K562 (cell line): ENCODE measurements around the gene IGFBP4. TPM values are rescaled to one million over a fixed set of nuclear protein-coding genes. Genes with fewer than 3 reads are reported as not detected.

ENCODE experiments used
- GATAD2A ChIP-seq: fragments of 450-650 bp; IDR thresholded peaks from 2 replicates; pipeline ENCODE4 v1.6.1; 2017
- ZNF785 ChIP-seq: fragments of 250-450 bp; sonication (Bioruptor Pico); IDR thresholded peaks from 2 replicates; pipeline ENCODE4 v1.4.0; 2020; ENCODE audit warnings: mild to moderate bottlenecking
- polyA plus RNA-seq, 8 experiments: library from polyadenylated mRNA; depleted of rRNA in 4 of 8; stranded (reverse) in 5 of 8; unstranded in 3 of 8; fragments of >200 nt; fragmentation: Nextera tagmentation in 2 of 8; fragmentation: Illumina TruSeq in 1 of 8; extraction: Ambion mirVana in 2 of 8; extraction: Trizol in 1 of 8; gene quantifications; 2 replicates each; pipeline versions ENCODE4 v1.2.1 to v1.2.3, GENCODE V29; 2011 to 2014; ENCODE audit warnings: inconsistent platforms in 1 of 8, missing spikeins in 1 of 8
- total RNA-seq, 7 experiments: library from RNA; depleted of rRNA in 6 of 7; stranded (reverse); fragments of >200 nt in 6 of 7; fragmentation: Illumina TruSeq in 2 of 7; extraction: Trizol in 2 of 7; gene quantifications; 2 replicates each; pipeline versions ENCODE4 v1.2.1 to v1.2.3, GENCODE V29; 2011 to 2021; ENCODE audit warnings: low replicate concordance in 1 of 7
- TF ChIP-seq, protein P1 (sequence below): fragments of 200-600 bp; sonication (generic); IDR thresholded peaks from one replicate; pipeline ENCODE4 v1.6.1; 2012; ENCODE audit warnings: mild to moderate bottlenecking, low read depth, low read length, inconsistent platforms

The IGFBP4 gene
- total and polyA plus RNA-seq, 9 of the 15 experiments (the other 6 are each of a cell fraction or from before 2014, with no cell fraction given), result 8.8 to 99.8 (median 18.6) TPM

DNA sequence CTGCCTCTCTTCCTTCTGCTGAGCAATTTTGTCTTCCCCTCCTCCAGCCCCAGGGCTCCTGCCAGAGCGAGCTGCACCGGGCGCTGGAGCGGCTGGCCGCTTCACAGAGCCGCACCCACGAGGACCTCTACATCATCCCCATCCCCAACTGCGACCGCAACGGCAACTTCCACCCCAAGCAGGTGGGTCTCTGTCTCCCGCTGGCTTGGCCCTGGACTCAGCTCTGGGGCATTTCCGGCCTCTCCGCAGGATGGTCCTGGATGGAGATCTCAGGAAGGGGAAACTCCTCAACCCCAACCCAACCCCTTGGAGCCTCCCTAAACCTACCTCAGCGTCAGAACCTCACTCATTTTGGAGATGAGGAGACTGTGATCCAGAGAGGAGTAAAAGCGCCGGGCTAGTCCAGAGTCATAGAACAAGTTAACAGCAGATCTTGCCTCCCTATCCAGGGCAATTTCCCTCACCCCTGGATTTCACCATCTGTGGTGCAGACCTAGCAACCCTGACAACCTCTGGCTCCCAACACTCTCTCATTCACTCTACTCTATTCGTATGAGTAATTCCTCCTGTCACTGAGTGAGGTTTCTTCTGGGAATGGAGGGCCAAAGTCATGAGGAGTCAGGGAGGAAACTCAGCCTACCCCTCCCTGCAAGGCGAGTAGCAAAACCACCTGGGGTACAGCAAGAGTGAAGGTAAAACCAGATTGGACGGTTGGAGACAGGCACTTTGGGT lies 10.8 kb downstream of the IGFBP4 start (continued):
- TF ChIP-seq, protein P1, sequence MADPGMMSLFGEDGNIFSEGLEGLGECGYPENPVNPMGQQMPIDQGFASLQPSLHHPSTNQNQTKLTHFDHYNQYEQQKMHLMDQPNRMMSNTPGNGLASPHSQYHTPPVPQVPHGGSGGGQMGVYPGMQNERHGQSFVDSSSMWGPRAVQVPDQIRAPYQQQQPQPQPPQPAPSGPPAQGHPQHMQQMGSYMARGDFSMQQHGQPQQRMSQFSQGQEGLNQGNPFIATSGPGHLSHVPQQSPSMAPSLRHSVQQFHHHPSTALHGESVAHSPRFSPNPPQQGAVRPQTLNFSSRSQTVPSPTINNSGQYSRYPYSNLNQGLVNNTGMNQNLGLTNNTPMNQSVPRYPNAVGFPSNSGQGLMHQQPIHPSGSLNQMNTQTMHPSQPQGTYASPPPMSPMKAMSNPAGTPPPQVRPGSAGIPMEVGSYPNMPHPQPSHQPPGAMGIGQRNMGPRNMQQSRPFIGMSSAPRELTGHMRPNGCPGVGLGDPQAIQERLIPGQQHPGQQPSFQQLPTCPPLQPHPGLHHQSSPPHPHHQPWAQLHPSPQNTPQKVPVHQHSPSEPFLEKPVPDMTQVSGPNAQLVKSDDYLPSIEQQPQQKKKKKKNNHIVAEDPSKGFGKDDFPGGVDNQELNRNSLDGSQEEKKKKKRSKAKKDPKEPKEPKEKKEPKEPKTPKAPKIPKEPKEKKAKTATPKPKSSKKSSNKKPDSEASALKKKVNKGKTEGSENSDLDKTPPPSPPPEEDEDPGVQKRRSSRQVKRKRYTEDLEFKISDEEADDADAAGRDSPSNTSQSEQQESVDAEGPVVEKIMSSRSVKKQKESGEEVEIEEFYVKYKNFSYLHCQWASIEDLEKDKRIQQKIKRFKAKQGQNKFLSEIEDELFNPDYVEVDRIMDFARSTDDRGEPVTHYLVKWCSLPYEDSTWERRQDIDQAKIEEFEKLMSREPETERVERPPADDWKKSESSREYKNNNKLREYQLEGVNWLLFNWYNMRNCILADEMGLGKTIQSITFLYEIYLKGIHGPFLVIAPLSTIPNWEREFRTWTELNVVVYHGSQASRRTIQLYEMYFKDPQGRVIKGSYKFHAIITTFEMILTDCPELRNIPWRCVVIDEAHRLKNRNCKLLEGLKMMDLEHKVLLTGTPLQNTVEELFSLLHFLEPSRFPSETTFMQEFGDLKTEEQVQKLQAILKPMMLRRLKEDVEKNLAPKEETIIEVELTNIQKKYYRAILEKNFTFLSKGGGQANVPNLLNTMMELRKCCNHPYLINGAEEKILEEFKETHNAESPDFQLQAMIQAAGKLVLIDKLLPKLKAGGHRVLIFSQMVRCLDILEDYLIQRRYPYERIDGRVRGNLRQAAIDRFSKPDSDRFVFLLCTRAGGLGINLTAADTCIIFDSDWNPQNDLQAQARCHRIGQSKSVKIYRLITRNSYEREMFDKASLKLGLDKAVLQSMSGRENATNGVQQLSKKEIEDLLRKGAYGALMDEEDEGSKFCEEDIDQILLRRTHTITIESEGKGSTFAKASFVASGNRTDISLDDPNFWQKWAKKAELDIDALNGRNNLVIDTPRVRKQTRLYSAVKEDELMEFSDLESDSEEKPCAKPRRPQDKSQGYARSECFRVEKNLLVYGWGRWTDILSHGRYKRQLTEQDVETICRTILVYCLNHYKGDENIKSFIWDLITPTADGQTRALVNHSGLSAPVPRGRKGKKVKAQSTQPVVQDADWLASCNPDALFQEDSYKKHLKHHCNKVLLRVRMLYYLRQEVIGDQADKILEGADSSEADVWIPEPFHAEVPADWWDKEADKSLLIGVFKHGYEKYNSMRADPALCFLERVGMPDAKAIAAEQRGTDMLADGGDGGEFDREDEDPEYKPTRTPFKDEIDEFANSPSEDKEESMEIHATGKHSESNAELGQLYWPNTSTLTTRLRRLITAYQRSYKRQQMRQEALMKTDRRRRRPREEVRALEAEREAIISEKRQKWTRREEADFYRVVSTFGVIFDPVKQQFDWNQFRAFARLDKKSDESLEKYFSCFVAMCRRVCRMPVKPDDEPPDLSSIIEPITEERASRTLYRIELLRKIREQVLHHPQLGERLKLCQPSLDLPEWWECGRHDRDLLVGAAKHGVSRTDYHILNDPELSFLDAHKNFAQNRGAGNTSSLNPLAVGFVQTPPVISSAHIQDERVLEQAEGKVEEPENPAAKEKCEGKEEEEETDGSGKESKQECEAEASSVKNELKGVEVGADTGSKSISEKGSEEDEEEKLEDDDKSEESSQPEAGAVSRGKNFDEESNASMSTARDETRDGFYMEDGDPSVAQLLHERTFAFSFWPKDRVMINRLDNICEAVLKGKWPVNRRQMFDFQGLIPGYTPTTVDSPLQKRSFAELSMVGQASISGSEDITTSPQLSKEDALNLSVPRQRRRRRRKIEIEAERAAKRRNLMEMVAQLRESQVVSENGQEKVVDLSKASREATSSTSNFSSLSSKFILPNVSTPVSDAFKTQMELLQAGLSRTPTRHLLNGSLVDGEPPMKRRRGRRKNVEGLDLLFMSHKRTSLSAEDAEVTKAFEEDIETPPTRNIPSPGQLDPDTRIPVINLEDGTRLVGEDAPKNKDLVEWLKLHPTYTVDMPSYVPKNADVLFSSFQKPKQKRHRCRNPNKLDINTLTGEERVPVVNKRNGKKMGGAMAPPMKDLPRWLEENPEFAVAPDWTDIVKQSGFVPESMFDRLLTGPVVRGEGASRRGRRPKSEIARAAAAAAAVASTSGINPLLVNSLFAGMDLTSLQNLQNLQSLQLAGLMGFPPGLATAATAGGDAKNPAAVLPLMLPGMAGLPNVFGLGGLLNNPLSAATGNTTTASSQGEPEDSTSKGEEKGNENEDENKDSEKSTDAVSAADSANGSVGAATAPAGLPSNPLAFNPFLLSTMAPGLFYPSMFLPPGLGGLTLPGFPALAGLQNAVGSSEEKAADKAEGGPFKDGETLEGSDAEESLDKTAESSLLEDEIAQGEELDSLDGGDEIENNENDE, result no peak
- TF ChIP-seq ZNF785 (CRISPR knock-in tag), result no peak
- TF ChIP-seq GATAD2A, result no peak
